Spleen (tissue), 7 donors: ENCODE data around the gene TGFBI.

Experiments
- CTCF ChIP-seq, 11 experiments: fragments of 200-600 bp in 7 of 11; fragments of 450-650 bp in 4 of 11; sonication (generic) in 4 of 11; IDR thresholded peaks in 8 of 11; conservative IDR thresholded peaks in 3 of 11; 1 replicate in 7 of 11; 2 replicates in 4 of 11; pipeline versions ENCODE4 v1.4.0 to v1.8.0; 2016 to 2021; ENCODE audit warnings: antibody characterized with exemption in 11 of 11, inconsistent platforms in 4 of 11, mild to moderate bottlenecking in 1 of 11
- POLR2A ChIP-seq, 3 donors: fragments of 450-650 bp; IDR thresholded peaks; one replicate each; pipeline ENCODE4 v1.5.1; 2017; ENCODE audit warnings: antibody characterized with exemption in 3 of 3, mild to moderate bottlenecking in 1 of 3
- donor health status: DM: no; HTN: no; CAD: no; lungs with moderate emphysema.
- donor health status: DM: no; HTN: no; CAD: no.
- donor health status: DM: no; HTN: no; CAD: no.

GRCh38 chr5:136012041-136012804 is 16.6 kb upstream of the TGFBI start:
- no peak for TF ChIP-seq CTCF (IDR thresholded peaks at IDR 0.05 in 8 of 11, conservative IDR thresholded peaks at IDR 0.05 in 3 of 11)
- TF ChIP-seq POLR2A (IDR thresholded peaks at IDR 0.05), result no peak
